HG03095 (cell line): Measurements from ENCODE around the gene RHOG.

Experiments used
- ATAC-seq: cut with Tn5 transposase; IDR thresholded peaks from one replicate; pipeline ENCODE4 v1.9.1; 2021; ENCODE audit warnings: moderate library complexity; ENCODE audit not compliant: unreplicated experiment

The RHOG gene

GRCh38 chr11:3860375-3860774 is 19.6 kb upstream of the RHOG start:
- no peak for ATAC-seq

GRCh38 chr11:3859373-3859881 is 18.7 kb upstream of the RHOG start:
- ATAC-seq: peak; percentile 40

GRCh38 chr11:3857628-3858027 is 16.9 kb upstream of the RHOG start:
- no peak for ATAC-seq

- ATAC-seq: no peak
Observed at GRCh38 chr11:3856856-3857553, 16.2 kb upstream of the RHOG start.

GRCh38 chr11:3855808-3856491 is 15.2 kb upstream of the RHOG start:
- peak; percentile 14 for ATAC-seq

DNA sequence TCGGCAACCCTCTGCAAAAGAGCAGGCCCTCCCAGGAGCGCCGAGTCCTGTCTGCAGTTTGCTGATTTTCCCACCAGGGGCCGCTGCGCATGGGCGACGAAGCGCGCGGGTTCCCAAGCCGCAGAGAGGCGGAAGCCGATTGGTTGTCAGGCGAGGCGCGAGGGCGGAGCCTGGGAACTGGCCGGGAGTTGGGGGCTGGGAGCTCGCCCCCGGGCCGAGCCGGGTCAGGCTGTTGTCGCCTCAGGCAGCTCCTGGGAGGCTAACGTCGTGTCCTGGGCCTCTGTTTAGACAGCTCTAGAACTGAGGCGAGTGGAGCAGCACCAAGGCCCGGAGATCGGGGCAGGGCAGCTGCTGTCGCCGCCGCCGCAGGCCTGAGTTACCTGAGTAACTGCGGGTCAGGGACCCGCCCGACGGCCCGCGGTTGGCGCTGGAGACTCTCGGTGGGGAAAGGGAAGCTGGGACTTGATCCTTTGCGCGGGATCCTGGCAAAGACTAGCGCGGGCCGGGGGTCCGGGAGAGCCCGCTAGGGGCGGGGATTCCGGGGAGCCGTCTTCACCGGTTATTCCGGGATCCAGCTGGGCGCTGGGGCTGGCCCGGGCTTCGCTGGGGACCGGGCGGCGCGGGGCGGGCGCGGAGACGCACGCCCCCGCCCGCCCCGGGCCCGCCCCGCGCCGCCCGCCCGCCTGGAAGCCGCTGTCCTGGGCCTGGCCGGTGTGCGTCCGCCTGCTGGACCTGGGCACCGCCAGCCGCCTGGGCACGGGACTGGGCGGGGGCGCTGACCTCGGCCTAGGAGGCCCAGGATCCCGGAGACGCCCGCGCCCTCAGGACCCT is 14.4 kb upstream of the RHOG start, which contains the start of gene STIM1:
Gene STIM1, plus strand, starts transcription at position 688 of the 831 bp plus-strand sequence. CDS start 607 bp downstream, outside the sequence.
- peak; percentile 52 for ATAC-seq

GRCh38 chr11:3854660-3854976 is 13.9 kb upstream of the RHOG start:
- ATAC-seq: no peak

GRCh38 chr11:3853899-3854659 is 13.3 kb upstream of the RHOG start:
- peak; percentile 31 for ATAC-seq

GRCh38 chr11:3853545-3853842 is 12.7 kb upstream of the RHOG start:
- no peak for ATAC-seq

DNA sequence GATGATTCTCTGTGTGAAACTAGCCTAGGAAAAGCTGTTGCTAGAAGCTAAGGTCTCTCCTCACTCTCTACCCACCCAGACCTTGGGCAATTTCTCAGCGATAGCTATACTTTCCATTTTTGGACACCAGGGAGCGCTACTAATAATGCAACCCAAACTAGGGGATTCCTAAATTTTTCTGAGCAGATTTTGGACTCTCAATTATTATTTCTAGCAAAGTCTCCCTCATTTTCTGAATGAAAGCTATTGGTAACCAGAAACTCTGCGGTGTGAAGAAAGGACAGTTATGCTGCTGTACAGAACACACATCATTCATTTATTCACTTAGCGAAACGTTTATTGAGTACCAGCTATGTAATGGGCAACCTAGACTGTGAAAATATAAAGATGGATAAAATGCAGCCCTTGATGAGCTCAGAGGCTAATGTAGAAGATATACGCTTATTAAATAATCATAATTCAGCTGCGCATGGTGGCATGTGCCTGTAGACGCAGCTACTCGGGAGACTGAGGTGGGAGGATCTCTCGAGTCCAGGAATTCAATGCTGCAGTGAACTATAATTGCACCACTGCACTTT is 8.6 kb upstream of the RHOG start:
- no peak for ATAC-seq

DNA sequence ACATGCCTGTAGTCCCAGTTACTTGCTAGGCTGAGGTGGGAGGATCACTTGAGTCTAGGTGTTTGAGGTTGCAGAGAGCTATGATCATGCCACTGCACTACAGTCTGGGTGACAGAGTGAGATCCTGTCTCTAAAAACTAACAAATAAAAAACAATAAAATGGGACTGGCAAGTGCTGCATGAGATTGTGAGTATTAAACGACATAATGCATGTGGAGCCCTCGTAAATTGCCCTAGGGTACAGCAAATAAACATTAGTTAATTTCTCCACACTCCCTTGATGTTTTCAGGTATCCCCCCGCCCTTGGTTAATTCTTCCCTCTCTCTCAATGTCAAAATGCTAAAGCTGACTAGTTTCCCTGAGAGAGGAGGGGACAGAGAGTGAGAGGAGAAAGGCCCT is 4.9 kb upstream of the RHOG start:
- no peak for ATAC-seq

DNA sequence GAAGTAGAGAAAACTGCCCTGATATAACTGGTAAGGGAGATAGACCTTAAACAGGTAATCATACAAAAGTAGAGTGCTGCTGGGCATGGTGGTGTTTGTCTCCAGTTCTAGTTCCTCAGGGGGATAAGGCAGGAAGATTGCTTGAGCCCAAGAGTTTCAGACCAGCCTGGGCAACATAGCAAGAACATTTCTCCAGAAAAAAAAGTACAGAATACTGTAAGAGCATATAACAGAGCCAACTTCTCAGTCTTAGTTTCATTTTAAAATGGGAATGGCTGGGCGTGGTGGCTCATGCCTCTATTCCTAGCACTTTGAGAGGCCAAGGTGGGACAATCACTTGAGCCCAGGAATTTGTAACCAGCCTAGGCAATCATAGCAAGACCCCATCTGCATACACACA is 4.5 kb upstream of the RHOG start:
- no peak for ATAC-seq

- no peak for ATAC-seq
Observed at GRCh38 chr11:3843326-3843725, 2.6 kb upstream of the RHOG start.

GRCh38 chr11:3841426-3842350 is 929 bp upstream of the RHOG start:
- ATAC-seq: peak; percentile 48

- no peak for ATAC-seq
Observed at GRCh38 chr11:3840004-3840869, 522 bp downstream of the RHOG start.

- no peak for ATAC-seq
Observed at GRCh38 chr11:3838504-3838903, 2.3 kb downstream of the RHOG start.

DNA sequence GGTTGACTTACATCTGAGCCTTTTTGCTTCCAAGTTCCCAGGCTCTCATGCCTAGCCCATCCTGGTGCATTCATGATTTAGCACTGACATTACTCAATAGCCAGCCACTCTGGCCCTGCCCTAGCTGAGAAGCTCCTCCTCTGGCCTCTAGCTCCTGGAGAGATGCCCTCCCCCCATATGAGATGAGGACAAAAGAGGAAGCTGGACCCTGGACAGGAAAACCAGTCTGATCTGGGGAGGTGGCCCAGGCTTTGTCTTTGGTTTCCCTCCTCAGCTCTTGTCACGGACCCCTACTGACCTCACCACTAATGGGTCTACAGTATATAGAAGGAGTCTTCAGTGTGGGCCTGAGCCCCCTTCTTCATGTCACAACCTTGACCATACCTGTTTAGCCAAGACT is 3.0 kb downstream of the RHOG start:
- ATAC-seq: no peak

- no peak for ATAC-seq
Observed at GRCh38 chr11:3836903-3837302, 3.9 kb downstream of the RHOG start.

DNA sequence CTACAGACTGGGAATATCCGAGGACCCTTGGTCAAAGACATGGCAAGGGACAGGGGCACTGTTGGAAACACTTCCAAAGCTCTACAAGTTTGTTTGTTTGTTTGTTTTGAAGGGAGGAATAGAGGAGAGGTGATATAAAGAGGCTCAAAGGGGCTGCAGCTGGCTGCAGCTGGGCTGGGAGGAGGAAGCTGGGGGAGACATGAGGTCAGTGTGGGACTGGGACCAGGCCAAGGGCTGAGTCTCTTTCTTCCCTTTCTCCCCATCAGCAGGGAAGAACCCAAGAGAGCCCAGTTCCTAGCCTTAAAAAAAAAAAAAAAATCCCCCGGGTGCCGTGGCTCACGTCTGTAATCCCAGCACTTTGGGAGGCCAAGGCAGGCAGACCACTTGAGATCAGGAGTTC is 5.0 kb downstream of the RHOG start:
- no peak for ATAC-seq
